Activated CD4-positive, alpha-beta T cell treated with anti-CD3 and anti-CD28 coated beads, Interleukin-2, amount 50 U/mL, for 4 hours (primary cell): ENCODE measurements around the gene ARID1B.
A peak's percentile ranks its signal among the peaks of the same experiment; 100 is the strongest.

Source experiments
- DNase-seq, 2 experiments: peaks; one replicate each; pipeline ENCODE4 v3.0.0-alpha.2; 2020

Gene ARID1B

DNA sequence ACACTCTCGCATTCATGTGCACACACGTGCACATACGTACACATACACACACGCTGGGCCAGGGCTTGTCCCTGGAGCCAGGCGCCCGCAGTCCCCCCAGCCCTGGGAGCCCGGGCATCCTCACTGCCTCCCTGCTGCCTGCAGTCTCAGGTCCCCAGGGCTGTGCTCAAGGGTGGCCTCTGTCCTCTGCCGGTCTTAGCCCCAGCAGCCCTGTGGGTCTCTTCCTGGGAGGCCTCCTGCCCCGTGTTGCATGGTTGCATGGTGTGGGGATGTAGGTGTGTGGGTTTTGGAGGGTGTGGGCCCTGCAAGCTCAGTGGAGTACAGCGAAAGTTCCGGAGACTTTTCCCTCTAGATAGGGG lies 444.6 kb downstream of the ARID1B start:
- no peak for DNase-seq

DNA sequence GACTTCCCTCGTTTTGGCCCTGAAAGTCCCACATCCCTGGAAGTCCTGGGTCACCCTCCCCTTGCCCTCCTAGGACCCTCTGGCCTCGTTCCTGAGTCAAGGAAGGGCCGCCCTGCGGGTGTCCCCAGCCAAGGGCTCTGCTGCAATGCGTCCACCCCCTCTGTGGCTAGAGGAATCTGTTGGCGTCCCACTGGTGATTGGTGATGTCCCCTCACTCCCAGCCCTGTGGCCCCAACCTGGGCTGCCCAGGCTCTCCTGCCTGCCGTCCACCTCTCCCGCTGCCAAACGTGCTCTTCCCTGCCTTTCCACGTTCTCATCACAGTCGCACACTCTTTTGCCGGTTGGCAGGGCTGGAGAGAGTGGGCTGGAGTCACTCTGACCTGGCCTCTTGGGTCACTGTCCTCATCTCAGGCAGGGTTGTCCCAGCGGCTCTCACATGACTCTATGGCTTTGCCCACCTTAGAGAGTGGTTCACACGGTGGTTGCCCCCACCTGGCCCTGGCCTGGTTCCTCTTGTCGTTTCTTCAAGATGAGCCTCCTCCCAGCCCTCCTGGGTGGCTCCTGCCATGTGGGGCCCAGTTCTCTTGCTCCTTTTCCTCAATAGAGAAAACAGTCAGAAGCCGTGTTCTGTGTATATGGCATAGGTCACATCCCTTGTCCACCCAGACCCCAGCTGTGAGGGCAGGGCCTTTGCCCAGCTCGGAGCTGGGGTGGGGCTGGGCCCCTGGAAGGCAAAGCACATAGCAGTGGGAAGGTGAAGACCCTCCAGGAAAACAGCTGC lies 445.2 kb downstream of the ARID1B start:
- DNase-seq: no peak

DNA sequence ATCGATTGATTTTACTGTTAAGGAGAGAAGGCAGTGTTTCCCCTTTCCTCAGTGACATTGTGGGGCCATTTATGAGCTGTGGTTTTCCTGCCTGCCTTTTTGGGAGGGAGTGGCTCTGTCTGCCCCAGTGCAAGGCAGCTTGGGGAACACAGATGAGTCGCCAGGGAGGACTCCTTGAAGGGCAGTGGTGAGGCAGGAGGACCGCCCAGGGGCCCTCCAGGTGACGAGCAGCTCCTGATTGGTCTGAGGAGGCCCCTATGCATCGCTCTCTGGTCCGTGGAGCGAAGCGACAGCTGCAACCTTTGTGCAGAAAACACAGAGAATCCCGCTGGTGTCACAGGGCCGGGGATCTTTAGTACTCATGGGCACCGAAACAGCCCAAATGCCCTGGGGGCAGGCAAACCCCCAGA lies 445.8 kb downstream of the ARID1B start:
- no peak for DNase-seq

DNA sequence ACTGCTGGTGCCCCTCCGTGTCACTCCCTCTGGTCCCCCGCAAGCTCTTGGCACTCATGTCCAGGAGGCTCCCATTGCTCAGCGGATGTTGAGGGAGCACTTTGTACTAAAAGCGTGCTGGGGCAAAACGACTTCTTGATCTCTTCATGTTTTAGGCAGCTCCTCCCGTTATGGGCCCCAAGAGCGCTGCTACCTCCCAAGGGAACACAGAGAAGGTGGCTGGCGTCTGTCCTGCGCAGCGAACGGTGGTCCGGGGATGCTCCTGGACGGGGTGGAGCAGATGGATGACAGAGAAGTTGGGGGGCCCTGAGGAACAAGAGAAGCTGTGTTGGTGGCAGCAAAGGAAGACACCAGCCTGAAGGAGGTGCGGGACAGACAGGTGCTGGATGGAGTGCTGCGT lies 446.3 kb downstream of the ARID1B start:
- DNase-seq: no peak

DNA sequence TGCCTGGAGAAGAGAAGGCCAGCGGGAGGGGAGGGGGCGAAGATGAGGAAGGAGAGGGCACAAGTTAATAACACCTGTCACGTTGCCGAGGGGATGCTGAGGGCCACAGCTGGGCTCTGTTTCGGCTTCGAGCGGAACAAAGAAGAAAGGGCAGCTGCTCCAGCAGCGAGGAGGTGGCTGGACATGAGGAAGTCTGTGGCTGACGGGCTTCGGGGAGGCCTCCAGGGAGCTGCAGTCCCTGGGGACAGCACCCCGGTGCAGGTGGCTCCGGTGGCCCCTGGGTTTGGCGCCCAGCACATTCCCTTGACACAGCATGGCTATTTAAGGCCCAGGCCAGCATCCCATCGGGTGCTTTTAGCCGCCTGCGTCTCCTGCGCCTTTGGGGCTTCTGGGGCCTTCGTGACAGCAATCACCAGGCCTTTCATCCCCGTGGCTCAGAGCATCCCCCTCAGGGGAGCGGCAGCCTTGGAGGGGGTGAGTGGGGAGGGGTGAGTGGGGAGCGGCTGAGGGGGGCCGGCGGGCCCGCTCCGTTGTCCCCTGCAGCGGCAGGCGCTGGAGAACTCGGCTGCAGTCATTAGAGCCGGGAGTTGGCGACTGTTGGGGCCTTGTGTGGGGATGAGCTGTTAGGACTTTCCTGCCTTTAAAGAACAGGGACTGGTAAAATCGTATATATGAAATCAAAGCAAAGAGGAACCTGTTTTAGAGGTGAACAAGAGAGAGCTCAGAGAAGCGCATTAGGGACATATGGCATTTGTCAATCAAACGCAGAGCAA lies 447.2 kb downstream of the ARID1B start:
- no peak for DNase-seq

DNA sequence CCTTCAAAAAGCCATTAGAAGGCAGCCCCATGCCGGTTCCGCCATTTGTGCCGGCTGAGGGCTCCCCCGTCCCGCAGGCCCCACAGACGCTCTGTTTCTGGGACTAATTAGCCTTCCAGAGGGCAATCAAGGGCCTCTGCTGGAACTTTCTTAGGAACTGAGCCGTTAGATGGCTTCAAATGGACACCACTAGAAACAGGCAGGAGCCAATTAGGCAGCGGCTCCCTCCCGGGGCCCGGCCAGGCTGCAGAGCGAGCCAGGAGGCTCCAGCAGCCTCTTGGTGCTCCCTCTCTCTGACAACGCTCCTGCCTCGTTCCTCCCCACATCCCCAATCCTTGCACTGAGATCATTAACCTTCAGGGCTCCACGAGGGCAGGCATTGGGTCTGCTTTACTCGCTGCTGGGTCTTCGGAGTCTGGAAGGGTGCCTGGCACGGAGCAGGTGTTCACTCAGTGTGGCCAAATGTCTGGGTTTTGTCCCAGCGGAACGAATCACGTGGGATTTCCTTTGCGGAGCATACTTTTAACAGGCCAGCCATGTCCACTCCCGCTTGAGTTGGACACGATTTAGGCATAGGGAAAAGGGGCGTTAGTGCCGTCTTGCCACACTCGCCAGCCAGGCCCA lies 447.9 kb downstream of the ARID1B start:
- DNase-seq: no peak

DNA sequence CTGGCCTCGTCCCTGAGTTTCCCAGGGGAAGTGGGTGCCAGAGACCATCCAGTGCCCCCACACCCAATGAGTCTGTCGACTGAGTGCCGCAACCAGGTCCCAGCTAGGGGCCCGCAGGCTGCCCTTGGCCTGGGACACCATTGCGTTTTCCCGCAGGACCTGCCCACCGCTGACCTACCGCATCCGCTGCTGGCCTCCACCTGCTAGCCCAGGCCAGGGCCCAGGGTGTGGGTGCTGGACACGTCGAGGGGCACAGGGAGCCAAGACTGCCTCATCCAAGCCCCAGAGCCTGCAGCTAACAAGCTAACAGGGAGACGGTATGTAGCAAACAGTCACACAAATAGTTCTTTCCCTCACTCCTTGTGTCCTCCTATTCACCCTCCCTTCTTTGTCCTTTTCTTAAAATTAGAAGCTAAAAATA lies 448.4 kb downstream of the ARID1B start:
- DNase-seq: no peak

DNA sequence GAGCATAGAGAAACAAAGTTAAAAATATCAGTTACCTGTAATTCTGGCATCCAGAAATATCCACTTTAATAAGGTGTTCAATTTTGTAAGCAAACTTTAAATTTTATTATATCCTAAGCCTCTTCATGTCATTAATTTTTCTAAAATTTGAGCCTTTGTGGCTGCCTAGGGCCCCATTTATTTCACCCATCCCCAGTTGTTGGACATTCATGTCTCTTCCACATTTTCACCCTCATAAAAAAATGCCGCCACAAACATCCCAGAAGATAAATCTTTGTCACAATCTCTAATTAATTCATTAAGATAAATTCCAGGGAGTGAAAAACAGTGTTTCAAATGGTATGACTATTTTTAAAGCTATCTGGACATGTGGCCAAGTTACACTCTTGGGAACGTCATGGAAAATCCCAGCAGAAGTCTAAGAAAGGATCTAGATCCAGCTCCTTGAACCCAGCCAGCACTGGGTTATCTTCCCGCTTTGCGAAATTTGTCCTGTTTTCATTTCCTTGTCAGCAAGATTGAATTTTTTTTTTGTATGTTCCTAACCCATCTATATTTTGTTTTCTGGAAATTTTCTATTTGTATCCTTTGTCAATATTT lies 448.9 kb downstream of the ARID1B start:
- DNase-seq: no peak

DNA sequence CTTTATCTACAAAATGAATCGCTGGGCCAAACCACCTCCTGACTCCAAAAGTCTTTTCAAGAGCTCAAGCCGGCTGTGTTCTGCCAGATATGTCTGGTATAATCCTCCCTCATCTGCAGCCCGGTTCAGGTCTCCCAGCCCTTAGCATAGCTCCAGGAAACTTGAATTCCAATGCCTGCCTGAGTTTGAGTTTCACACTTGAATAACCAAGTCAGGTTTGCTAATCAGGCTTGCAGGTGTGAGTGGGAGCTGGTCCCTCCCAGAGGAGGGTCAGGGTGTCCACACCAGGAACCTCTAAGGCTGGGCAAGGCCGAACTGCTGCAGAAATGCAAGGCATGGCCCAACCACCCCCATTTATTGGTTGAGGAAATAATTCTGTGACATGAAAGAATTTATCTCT lies 449.6 kb downstream of the ARID1B start:
- no peak for DNase-seq

DNA sequence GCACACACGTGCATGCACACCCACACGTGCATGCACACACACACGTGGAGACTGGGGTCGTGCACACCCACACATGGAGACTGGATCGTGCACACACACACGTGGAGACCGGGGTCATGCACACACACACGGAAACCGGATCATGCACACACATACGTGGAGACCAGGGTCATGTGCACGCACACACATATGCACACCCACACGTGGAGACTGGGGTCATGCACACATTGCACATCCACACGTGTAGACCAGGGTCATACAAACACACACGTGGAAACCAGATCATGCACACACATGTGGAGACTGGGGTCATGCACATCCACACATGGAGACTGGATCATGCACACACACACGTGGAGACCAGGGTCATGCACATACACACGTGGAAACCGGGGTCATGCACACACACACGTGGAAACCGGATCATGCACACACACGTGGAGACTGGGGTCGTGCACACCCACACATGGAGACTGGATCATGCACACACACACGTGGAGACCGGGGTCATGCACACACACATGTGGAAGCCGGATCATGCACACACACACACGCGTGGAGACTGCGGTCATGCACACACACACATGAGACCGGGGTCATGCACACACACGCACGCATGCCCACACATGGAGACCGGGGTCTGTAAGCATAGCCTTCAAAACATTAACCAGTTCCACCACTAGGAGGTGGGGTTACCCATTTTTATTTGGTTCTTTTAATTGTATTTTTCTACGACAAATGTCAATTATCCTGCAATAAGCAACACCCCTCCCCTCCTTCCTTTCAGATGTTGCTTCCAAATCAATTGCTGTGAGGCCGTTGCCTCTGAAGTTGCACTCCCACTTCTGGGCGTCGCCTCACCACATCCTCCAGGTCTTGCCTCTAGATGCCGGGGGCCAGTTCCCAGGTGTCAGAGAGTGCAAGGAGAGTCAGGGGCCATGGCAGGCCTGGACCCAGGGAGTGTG lies 450.3 kb downstream of the ARID1B start:
- no peak for DNase-seq

DNA sequence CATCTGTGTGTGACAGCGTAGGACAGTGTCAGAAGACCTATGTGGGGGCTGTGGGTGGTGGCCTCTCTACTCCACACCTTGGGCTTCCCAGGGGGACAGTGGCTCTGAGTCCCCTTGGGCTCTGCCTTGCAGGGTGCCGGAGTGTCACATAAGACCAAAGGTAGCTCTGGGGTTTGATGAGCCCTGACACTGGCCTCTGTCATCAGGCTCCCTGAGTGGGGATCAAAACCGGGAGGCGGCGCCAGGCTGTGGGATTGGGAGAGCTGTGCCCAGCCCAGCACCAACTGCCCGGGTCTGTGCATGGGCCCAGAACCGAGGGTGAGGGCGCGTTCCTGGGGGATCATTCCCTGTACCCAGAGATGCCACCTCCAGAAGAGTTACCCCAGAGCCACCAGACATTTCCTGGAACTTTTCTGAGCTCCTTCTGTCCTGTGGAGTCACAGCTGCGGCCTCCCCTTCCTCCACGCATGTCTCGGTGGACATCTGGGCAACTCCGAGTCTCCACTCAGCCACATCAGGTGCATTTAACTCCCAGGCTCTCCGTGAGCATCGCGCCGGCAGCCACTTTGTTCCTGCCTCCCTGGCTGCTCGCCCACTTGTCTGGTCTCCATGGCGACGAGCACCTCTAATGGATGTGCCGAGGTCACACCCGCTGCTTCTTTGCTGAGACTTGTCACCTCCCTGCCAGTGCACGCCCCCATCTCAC lies 451.4 kb downstream of the ARID1B start:
- no peak for DNase-seq

DNA sequence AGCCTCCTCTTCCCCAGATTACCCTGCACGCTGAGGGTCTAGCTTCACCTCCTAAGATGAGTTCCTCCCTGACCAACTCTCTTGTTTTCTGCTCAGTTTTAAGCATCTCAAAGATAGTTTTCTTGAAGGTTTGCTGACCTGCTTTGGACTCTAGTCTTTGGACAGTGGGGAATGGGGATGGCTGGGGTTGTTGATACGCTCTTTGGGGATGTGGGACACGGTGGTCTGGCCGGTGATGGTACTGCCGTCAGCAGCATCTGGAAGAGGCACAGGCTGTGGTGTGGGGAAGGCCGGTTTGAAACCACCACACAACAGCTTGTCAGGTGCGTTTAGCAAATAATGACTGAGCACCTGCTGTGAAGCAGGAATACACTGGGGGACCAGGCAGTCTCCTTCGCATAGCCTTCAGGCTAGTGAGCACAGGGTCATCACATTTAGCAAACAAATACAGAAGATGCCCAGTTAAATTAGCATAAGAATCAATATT lies 452.0 kb downstream of the ARID1B start:
- DNase-seq: no peak

DNA sequence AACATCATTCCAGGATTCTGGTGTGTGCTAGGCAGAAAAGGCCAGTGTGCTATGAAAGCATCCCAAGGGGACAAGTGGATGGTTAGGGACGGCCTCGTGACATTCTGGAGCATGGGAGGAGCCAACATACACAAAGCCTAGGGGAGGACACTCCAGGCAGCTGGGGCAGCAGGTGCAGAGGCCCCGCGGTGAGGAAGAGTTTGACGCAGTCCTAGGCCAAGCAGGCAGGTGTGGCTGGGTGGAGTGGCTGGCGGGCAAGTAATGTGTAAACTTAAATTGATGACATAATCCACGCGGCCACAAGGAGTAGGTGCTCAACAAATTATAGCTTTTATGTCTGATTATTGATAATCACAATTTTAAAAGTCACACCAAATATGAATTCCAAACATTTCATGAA lies 452.5 kb downstream of the ARID1B start:
- DNase-seq: no peak

DNA sequence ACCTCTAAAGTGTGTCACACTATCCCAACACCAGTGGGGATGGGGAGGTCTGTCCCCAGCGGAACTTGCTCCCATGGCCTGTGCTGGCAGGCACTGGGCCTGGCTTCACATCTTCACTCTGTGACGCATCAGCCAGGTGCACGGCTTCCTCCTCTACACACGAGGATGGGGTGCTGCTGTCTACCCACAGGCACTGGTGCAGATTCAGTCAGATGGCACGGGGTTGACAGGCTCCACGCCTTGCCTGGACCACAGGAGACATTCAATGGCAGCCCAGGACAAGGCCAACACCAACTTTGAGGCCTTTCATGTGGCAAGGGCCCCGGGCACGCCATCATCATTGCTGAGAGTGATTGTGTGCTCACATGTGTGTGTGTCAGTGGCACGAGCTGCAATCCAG lies 453.7 kb downstream of the ARID1B start:
- DNase-seq: no peak

DNA sequence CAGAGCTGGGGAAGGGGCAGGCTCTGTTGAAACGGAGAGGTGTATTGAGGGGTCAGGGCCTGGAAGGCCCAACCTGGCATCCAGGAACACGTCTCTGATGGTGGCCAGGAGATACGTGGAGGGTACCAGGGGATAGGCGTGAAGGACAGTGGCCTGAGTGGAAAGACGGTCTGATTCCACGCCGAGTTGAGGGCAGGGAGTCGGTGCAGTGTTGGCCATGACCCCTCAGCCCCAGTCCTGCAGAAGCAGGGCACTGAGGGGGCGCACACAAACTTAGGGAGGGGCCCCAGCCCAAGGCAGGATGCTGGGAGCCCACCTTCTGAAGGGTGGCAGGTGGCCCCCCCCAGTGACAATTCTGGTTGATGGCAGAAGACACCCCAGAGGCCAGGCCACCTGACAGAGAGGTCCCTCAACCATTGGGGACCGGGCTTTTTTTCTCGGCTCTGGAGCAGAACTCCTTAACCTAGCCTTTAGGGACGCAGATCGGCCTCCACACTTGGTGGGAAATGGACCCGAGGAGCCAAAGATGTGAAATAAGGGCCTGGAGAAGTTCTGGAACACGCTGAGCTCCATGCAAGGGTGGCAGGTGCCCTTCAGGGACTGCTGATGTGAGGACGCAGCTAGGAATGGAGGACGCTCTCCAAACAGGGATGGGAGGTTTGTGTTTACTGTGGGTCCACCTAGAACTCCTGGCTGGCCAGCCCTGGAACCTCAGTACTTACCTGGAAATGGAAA lies 455.1 kb downstream of the ARID1B start:
- no peak for DNase-seq

DNA sequence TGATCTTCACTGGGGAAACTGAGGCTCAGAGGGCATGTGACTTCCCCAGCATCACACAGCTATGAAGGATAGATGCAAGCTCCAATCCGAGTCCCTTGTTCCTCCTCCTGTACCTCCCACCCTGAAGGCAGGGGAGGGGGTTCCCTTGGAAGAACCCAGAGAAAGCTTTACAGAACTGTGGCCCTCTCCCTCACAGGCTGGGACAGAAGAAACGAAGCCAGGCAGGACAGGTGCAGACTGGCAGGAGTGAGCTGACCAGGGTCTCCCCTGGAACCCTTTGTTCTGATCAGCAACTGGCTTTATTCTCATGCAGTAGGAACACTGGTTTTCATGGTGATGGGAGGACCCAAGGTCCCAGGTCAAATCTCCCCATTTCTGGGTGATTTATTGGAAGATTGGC lies 456.0 kb downstream of the ARID1B start:
- no peak for DNase-seq

DNA sequence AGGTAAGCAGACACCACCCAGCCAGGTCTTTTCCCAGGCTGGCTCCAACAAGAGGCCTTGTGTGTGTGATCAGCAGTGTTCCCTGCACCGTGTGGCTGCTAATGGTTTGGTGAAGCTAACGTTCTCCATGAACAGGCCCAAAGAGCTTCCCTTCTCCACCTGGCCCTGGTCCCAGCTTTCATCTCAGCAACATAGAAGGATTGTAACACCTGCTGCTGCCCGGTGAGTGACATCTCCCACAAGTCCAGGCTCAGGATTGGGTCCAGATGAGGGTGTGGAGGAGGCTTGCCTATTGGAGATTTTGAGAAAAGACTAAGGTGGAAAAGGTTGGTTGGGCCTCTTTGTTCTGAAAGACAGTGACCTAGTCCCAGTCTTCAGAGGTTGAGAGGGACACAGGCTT lies 456.5 kb downstream of the ARID1B start:
- DNase-seq: no peak

DNA sequence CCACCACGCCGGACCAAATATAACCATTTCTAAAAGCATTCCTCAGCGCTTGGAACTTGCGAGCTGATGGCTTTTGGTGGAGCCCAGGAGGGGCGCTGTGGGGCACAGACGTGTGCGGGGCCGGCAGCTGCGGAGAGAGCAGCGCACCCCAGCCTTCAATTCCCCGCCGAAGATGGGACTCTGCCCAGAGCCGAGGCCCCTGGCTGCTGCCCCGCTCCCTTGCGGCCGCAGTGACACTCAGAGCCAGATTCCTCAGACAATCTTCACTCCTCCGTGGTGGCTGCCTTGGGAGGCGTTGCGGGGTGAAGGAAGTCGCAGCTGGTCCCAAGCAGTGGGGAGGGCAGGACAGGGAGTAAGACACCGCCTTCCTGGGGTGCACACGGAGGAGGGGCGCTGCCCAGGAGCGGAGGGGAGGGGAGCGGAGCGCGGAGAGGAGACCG lies 458.4 kb downstream of the ARID1B start:
- DNase-seq: peak; percentile 37 to 44

DNA sequence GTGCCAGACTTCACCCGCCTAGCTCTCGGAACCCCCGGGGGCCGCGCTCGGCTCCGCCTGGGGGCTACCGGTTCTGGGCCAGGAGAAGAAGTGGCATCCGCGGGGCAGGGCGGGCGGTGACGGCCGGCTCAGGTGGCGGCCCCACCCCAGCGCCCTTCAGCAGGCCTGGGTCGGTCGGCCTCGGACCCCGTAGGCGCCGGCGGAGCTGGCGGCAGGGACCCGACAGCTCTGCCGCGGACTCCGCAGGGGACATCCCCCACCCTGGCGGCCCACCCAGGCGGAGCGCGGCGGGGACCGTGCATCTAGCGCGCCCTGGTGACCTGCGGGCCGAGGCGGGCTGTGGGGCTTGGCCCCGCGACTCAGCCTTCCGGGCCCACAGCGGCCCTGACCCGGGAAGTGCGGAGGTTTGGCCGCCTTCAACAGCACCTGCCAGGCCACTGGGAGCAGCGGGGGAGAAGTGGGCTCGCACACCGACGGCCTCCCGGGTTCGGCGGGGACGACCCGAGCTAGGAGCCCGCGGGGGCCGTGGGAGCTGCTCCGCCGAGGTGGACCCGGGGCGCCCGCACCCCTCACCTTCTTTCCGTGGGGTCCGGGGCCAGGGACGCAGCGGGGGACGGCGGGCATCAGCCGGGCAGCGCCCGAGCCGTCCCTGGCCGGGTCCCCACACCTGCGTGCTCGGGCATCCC lies 459.0 kb downstream of the ARID1B start:
- DNase-seq: no peak

DNA sequence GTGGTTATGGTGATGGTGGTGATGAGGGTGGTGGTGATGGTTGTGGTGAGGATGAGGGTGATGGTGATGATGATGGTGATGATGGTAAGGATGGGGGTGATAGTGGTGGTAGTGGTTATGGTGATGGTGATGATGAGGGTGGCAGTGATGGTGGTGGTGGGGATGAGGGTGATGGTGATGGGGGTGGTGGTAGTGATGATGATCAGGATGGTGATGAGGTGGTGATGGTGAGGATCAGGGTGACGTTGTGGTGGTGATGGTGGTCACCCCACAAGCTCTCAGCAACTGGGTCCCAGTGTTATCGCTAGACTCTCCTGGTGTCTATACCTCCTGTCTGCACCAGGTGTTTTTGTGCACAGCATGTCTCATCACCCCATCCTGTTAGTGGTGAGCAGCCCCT lies 461.2 kb downstream of the ARID1B start:
- no peak for DNase-seq
